ENCODE data around the gene AGAP9.
"Not testable (repeated sequence)": the region's sequence is repeated elsewhere in the genome, so short reads cannot be mapped to it uniquely, and the experiment has no call there.

DNA sequence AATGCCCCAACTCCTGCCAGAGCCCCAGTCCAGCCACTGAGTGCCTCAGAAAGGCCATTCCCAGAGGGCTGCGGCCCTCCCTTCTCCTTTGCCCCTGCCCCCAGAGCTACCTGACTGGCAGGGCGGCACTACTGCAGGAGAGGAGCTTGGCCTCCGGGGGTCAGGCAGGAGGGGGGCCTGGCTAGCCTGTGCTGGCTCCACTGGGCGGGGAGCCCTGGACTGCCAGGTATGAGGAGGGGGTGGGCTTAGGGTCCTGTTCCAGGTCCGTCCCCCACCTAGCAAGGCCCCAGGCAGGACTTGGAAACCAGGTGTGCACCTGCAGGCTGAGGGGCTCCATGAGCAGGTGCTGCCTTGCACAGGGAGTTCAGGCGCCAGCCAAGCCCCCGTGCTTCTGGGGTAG is 43.3 kb upstream of the AGAP9 start:
- TF ChIP-seq, protein P1, sequence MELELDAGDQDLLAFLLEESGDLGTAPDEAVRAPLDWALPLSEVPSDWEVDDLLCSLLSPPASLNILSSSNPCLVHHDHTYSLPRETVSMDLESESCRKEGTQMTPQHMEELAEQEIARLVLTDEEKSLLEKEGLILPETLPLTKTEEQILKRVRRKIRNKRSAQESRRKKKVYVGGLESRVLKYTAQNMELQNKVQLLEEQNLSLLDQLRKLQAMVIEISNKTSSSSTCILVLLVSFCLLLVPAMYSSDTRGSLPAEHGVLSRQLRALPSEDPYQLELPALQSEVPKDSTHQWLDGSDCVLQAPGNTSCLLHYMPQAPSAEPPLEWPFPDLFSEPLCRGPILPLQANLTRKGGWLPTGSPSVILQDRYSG (tag; conservative IDR thresholded peaks at IDR 0.05; ENCODE audit: low read depth), result not testable (repeated sequence)
- TF ChIP-seq, protein P2, sequence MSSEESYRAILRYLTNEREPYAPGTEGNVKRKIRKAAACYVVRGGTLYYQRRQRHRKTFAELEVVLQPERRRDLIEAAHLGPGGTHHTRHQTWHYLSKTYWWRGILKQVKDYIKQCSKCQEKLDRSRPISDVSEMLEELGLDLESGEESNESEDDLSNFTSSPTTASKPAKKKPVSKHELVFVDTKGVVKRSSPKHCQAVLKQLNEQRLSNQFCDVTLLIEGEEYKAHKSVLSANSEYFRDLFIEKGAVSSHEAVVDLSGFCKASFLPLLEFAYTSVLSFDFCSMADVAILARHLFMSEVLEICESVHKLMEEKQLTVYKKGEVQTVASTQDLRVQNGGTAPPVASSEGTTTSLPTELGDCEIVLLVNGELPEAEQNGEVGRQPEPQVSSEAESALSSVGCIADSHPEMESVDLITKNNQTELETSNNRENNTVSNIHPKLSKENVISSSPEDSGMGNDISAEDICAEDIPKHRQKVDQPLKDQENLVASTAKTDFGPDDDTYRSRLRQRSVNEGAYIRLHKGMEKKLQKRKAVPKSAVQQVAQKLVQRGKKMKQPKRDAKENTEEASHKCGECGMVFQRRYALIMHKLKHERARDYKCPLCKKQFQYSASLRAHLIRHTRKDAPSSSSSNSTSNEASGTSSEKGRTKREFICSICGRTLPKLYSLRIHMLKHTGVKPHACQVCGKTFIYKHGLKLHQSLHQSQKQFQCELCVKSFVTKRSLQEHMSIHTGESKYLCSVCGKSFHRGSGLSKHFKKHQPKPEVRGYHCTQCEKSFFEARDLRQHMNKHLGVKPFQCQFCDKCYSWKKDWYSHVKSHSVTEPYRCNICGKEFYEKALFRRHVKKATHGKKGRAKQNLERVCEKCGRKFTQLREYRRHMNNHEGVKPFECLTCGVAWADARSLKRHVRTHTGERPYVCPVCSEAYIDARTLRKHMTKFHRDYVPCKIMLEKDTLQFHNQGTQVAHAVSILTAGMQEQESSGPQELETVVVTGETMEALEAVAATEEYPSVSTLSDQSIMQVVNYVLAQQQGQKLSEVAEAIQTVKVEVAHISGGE (CRISPR knock-in tag; IDR thresholded peaks at IDR 0.05), result not testable (repeated sequence)
- TF ChIP-seq MAFF (IDR thresholded peaks at IDR 0.05; ENCODE audit: low read length); ZNF24 (IDR thresholded peaks at IDR 0.05); TAF7 (tag; IDR thresholded peaks at IDR 0.05); SIRT6 (IDR thresholded peaks at IDR 0.05; ENCODE audit: low read depth, low read length); CSDE1 (IDR thresholded peaks at IDR 0.05): not testable (repeated sequence)
- TF ChIP-seq, protein P3, sequence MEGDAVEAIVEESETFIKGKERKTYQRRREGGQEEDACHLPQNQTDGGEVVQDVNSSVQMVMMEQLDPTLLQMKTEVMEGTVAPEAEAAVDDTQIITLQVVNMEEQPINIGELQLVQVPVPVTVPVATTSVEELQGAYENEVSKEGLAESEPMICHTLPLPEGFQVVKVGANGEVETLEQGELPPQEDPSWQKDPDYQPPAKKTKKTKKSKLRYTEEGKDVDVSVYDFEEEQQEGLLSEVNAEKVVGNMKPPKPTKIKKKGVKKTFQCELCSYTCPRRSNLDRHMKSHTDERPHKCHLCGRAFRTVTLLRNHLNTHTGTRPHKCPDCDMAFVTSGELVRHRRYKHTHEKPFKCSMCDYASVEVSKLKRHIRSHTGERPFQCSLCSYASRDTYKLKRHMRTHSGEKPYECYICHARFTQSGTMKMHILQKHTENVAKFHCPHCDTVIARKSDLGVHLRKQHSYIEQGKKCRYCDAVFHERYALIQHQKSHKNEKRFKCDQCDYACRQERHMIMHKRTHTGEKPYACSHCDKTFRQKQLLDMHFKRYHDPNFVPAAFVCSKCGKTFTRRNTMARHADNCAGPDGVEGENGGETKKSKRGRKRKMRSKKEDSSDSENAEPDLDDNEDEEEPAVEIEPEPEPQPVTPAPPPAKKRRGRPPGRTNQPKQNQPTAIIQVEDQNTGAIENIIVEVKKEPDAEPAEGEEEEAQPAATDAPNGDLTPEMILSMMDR (IDR thresholded peaks at IDR 0.05 in 2 of 3, conservative IDR thresholded peaks at IDR 0.05 in 1 of 3; ENCODE audit: insufficient read depth in 2 of 3, low read depth in 1 of 3, low read length in 3 of 3), result not testable (repeated sequence)

Measured in K562 (cell line).